SH-SY5Y (cell line): ENCODE results near the gene PDLIM5.

ENCODE experiments used
- GATA2 ChIP-seq: IDR thresholded peaks from 2 replicates; pipeline ENCODE4 v1.6.1; 2011; ENCODE audit warnings: mild to moderate bottlenecking, low read depth, low read length
- GATA3 ChIP-seq: IDR thresholded peaks from 2 replicates; pipeline ENCODE4 v1.6.1; 2011; ENCODE audit warnings: low read depth, mild to moderate bottlenecking, low read length, moderate library complexity

DNA sequence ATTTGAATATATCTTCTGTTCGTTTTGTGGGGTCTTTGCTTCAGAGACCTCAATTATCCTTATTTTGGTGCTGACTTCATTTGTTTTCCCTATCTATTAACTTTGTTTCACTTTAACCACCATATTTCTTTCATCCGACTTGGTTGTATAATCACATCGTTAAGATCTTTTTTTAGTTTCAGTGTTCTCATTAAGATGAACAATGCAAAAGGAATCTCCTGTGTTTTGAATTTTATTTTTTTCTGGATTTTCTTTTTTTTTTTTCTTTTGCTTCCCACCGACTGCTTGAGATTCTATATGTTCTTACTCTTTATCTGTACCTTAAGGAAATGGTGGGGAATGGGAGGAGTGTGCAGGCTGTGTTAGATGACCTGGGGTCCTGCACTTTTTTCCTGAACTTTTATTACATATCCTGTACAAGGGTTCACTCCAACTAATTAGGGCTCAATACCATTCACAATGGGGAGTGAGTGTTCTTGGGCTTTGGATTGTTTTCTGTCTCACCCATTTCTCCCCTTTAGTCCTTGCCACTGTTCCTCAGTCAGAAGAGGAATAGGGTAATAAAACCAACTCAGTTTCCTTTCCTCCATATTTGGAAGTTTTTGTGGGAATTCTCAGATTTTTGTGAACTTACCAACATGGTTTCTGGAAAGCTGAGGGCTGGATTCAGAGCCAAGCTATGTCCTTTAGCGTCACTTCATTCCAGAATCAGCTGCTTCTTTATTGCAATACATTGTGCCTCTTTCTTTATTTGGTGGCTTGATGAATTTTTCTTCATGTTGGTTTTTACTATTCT is 262.8 kb downstream of the PDLIM5 start:
- no peak for TF ChIP-seq GATA2
- no peak for TF ChIP-seq GATA3
